ENCODE measurements around the gene CFAP92. TPM values are rescaled to one million over a fixed set of nuclear protein-coding genes. Genes with fewer than 3 reads are reported as not detected.

Gene CFAP92
- total RNA-seq, 1 experiment from 2014 or later, result 0.18 TPM

DNA sequence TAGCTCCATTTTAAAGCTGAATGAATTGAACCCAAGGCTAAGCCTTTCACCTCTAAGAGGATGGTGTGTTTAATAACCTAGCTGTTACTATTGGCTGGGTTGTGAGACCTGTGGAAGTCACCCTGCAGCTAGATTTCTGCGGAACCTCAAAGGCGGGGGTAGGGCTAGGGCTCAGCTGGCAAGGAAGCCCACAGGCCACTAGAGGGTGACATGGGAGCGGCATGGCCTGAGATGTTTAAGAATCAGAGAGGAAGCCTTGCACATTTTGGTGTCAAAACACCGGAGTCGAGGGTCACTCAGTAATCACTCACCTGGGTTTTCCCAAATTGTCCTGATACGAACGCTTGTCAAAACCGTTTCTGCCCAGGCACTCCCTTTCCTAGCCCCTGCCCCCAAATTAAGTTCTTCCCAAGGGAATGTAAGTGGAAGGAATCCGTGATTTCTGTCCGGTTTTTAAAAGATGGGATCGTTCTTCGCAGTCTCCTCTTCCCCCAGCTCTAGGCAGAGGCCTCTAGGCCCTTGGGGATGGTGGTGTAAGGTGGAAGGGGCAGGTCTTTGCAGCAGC is 118.2 kb downstream of the CFAP92 start:
- DNase-seq (ENCODE audit: low read depth, low spot score), result peak; percentile 27
- H3K4me1 ChIP-seq (ENCODE audit: control insufficient read depth, insufficient read depth, low read length), result peaks cover 18% of the 10 kb centered on the region
- in situ Hi-C loops (cut with HindIII; ENCODE audit: low pct_unique_long_range_greater_than_20kb, low sequenced_read_pairs) (no loop called here), intact Hi-C loops (cut with micrococcal nuclease; ENCODE audit: unreplicated experiment) (no loop called here)
- H3K27me3 ChIP-seq (ENCODE audit: control insufficient read depth, insufficient read depth, low read length), result no peaks in the 10 kb centered on the region
- ChIA-PET CTCF (interaction anchor here (0.7 kb wide), 1 partner anchor 388 kb away, joined by 3 read pairs; no protein-coding TSS in a partner anchor), POLR2A (no interaction called here)
- no TSS peak for BruUV-seq (replicated peaks)
- ATAC-seq, result peak; percentile 68
- H3K36me3 ChIP-seq (ENCODE audit: control insufficient read depth, insufficient read depth, low read length), result no peaks in the 10 kb centered on the region; the same call in 1 of the 2 replicates
- H3K9me3 ChIP-seq (ENCODE audit: control insufficient read depth, insufficient read depth, low read depth, low read length), result no peaks in the 10 kb centered on the region
- no peak overlapping the region for H3K4me3 ChIP-seq (ENCODE audit: low read depth in 2 of 2, low read length in 2 of 2)
- H3K27ac ChIP-seq (ENCODE audit: low read length), result no peak overlapping the region
- TF ChIP-seq SIN3A (IDR thresholded peaks at IDR 0.05; ENCODE audit: borderline replicate concordance, insufficient read depth, low read depth, low read length) (no peak), TCF7L2 (IDR thresholded peaks at IDR 0.05; ENCODE audit: low read depth, low read length) (no peak; the same call in 1 of the 2 replicates)
- TF ChIP-seq, protein P1, sequence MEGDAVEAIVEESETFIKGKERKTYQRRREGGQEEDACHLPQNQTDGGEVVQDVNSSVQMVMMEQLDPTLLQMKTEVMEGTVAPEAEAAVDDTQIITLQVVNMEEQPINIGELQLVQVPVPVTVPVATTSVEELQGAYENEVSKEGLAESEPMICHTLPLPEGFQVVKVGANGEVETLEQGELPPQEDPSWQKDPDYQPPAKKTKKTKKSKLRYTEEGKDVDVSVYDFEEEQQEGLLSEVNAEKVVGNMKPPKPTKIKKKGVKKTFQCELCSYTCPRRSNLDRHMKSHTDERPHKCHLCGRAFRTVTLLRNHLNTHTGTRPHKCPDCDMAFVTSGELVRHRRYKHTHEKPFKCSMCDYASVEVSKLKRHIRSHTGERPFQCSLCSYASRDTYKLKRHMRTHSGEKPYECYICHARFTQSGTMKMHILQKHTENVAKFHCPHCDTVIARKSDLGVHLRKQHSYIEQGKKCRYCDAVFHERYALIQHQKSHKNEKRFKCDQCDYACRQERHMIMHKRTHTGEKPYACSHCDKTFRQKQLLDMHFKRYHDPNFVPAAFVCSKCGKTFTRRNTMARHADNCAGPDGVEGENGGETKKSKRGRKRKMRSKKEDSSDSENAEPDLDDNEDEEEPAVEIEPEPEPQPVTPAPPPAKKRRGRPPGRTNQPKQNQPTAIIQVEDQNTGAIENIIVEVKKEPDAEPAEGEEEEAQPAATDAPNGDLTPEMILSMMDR (IDR thresholded peaks at IDR 0.05), result peak; percentile 90

DNA sequence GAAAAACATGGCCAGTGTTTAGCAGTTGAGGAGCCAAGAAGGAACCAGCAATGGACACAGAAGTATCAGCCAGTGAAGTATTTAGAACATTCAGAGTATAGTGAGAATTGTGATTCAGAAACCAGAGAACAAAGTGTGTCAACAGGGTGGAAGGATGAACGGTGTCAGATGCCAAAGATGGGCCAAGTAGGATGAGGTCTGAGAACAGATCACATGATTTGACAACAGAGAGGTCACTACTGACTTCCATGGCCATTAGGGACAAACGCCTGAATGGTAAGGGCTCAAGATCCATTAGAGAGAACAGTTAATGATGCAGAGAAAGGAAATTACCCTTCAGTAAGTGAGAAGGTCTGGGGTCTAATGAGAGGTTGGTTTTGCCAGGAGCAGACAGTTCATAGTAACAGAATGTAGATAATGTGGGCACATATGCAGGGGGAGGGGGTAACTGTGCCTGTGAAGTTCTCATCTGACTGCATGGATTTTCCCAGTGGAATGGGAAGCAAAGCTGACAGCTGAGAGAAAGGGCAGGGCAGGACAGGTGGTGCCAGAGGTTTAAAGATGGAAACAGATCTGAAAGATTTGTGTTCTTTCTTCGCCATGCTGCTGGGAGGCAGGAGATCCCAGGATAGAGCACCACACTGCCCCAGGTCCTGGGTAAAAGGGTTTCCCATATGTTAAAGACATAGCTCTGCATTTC is 119.2 kb downstream of the CFAP92 start:
- TF ChIP-seq TCF7L2 (IDR thresholded peaks at IDR 0.05; ENCODE audit: low read depth, low read length) (no peak), SIN3A (IDR thresholded peaks at IDR 0.05; ENCODE audit: borderline replicate concordance, insufficient read depth, low read depth, low read length) (no peak), POLR2AphosphoS5 (IDR thresholded peaks at IDR 0.05; ENCODE audit: low read depth, low read length) (no peak)
- TF ChIP-seq, protein P1 (IDR thresholded peaks at IDR 0.05), result no peak
- TF ChIP-seq, protein P2, sequence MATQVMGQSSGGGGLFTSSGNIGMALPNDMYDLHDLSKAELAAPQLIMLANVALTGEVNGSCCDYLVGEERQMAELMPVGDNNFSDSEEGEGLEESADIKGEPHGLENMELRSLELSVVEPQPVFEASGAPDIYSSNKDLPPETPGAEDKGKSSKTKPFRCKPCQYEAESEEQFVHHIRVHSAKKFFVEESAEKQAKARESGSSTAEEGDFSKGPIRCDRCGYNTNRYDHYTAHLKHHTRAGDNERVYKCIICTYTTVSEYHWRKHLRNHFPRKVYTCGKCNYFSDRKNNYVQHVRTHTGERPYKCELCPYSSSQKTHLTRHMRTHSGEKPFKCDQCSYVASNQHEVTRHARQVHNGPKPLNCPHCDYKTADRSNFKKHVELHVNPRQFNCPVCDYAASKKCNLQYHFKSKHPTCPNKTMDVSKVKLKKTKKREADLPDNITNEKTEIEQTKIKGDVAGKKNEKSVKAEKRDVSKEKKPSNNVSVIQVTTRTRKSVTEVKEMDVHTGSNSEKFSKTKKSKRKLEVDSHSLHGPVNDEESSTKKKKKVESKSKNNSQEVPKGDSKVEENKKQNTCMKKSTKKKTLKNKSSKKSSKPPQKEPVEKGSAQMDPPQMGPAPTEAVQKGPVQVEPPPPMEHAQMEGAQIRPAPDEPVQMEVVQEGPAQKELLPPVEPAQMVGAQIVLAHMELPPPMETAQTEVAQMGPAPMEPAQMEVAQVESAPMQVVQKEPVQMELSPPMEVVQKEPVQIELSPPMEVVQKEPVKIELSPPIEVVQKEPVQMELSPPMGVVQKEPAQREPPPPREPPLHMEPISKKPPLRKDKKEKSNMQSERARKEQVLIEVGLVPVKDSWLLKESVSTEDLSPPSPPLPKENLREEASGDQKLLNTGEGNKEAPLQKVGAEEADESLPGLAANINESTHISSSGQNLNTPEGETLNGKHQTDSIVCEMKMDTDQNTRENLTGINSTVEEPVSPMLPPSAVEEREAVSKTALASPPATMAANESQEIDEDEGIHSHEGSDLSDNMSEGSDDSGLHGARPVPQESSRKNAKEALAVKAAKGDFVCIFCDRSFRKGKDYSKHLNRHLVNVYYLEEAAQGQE (IDR thresholded peaks at IDR 0.05; ENCODE audit: insufficient read depth in 1 of 2, low read depth in 2 of 2, low read length in 1 of 2), result no peak
- POLR2A ChIA-PET, result no interaction called here
- CTCF ChIA-PET, result interaction anchor here (0.6 kb wide), 1 partner anchor 321 kb away, joined by 6 read pairs; no protein-coding TSS in a partner anchor
- no TSS peak for BruUV-seq (replicated peaks)
- DNase-seq (ENCODE audit: low read depth, low spot score) (no peak), ATAC-seq (no peak)
- in situ Hi-C loops (cut with HindIII; ENCODE audit: low pct_unique_long_range_greater_than_20kb, low sequenced_read_pairs) (no loop called here), intact Hi-C loops (cut with micrococcal nuclease; ENCODE audit: unreplicated experiment) (no loop called here)
- Histone ChIP-seq H3K4me1 (ENCODE audit: control insufficient read depth, insufficient read depth, low read length) (peaks cover 15% of the 10 kb centered on the region), H3K27me3 (ENCODE audit: control insufficient read depth, insufficient read depth, low read length) (no peaks in the 10 kb centered on the region), H3K27ac (ENCODE audit: low read length) (no peak overlapping the region), H3K9me3 (ENCODE audit: control insufficient read depth, insufficient read depth, low read depth, low read length) (no peaks in the 10 kb centered on the region), H3K4me3 (ENCODE audit: low read depth in 2 of 2, low read length in 2 of 2) (no peak overlapping the region), H3K36me3 (ENCODE audit: control insufficient read depth, insufficient read depth, low read length) (no peaks in the 10 kb centered on the region; the same call in 1 of the 2 replicates)

Data from Panc1 (cell line).